DMS114 treated with DMSO at 0.1 percent for 48 hours (cell line): ENCODE results near the gene PHGDH.
"Not testable (repeated sequence)": the region's sequence is repeated elsewhere in the genome, so short reads cannot be mapped to it uniquely, and the experiment has no call there.

Experiments
- DNase-seq: peaks from one replicate; lab custom pipeline; 2025; ENCODE audit not compliant: unreplicated experiment; lab: John Stamatoyannopoulos, UW

PHGDH gene

GRCh38 chr1:119696863-119697262 is 14.9 kb upstream of the PHGDH start:
- DNase-seq: not testable (repeated sequence)

GRCh38 chr1:119697598-119697997 is 14.1 kb upstream of the PHGDH start:
- DNase-seq: no peak

DNA sequence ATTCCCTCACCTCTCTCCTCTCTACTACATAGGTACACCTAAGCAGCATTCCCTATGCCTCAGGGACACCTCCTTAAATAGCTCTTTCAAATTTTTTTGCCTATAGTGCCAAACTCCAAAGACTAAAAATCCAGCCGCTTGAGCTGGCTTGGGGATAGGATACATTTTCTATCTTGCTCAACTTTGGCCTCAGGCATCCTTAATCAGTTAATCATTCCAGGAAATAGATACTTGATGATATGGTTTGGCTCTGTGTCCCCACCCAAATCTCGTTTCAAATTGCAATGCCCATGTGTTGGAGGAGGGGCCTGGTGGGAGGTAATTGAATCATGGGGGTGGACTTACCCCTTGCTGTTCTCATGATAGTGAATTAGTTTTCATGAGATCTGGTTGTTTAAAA is 11.4 kb upstream of the PHGDH start:
- DNase-seq: no peak

GRCh38 chr1:119701659-119702058 is 10.1 kb upstream of the PHGDH start:
- no peak for DNase-seq

GRCh38 chr1:119702384-119702783 is 9.3 kb upstream of the PHGDH start:
- no peak for DNase-seq

- DNase-seq: no peak
These were observed 7.9 kb upstream of the PHGDH start for GRCh38 chr1:119703666-119704450.

- DNase-seq: not testable (repeated sequence)
These were observed 5.1 kb upstream of the PHGDH start for GRCh38 chr1:119706599-119706998.

DNA sequence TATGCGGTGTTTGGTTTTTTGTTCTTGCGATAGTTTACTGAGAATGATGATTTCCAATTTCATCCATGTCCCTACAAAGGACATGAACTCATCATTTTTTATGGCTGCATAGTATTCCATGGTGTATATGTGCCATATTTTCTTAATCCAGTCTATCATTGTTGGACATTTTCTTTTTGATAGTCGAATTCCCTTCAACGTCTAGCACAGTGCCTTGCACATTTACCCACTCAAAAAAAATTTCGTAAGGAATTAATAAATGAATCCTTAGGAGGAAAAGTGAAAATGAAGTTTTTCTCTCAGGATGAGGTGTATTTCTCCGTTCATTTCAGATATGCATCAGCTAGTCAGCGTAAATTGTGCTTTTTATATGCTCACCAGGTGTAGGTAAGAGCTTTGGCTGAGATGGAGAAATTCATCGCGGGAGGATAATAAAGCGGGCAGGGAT is 354 bp upstream of the PHGDH start:
- not testable (repeated sequence) for DNase-seq

GRCh38 chr1:119712342-119713038 is 756 bp downstream of the PHGDH start:
- peak; percentile 69 for DNase-seq

- DNase-seq: no peak
These were observed 1.5 kb downstream of the PHGDH start for GRCh38 chr1:119713039-119713748.

DNA sequence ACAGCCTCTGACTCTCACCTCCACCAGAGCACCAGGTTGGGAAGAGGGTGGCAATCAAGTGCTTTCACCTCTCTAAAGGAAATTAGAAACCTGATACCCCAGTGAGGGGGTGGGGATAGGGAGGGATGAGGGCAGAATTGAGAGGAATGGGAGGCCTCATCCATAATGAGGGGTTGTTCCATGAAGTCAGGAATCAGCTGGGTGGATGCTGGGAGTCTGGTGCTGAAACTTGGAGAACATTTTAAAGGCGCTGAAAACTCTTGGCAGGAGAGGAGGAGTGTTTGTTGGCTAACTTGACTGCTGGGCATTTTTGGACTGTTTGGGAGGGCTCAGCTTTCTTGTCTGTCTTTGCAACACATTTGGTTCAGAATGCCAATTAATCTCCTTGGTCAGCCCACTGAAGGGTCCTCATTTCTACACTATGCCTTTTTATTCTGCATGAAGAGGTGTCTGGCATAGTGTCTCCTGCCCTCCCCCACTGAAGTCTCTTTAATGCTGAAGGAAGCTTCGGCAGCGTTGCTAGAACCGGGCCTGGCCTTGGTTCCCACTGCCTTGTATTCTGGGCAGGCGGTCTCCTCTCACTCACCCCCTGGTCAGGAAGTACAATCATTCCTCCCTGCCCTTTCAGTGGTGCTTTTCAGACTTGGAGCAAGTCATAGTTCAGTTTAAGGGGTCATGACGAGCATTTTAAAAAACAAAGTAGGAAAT is 2.2 kb downstream of the PHGDH start:
- DNase-seq: no peak

DNA sequence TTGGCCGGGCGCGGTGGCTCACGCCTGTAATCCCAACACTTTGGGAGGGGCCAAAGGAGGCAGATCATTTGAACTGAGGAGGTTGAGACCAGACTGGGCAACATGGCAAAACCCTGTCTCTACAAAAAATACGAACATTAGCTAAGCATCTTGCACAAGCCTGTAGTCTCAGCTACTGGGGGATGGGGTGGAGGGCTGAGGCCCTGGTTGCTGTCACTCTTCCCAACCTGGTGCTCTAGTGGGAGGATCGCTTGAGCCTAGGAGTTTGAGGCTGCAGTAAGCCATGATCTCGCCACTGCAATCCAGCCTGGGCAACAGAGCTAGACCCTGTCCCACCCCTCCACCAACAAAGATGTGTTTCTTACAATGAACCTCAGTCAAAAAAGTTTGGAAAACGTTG is 2.8 kb downstream of the PHGDH start:
- no peak for DNase-seq

DNA sequence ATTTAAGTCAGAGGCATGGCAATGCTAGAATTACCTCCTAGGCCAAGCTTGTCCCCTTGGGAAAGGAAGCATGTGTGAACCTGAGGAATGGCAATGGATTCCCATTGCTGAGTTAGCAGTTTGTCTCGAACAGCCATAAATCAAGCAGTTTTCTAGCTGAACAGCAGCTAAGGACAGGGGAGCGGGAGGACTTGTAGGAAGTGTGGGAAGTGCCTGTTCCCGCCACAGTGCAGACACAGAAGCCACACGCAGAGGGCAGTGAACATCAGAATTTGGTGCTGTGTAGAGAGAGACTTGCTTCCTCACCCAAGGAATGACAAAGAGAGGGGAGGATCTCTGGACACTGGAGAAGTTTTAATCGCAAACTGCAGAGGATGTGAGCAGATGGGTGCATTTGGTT is 3.8 kb downstream of the PHGDH start:
- DNase-seq: no peak

DNA sequence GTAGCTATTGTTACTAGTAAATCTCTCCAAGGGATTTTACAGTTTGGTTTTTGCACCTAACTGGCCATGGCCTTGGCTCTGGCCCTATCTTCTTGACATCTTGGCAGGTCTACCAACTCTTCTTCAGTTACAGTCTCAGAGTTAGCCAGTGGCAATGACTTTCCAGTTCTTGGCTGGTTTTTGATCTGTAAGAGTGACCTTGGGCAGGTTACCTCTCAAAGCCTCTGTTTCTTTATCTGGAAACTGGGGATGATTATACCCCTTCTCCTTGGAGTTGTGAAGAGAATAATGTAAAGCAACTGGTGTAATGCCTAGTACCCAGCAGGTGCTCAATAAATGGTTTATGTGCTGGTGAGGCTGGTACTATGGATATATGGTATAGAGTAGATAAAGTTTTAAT is 6.7 kb downstream of the PHGDH start:
- DNase-seq: no peak

DNA sequence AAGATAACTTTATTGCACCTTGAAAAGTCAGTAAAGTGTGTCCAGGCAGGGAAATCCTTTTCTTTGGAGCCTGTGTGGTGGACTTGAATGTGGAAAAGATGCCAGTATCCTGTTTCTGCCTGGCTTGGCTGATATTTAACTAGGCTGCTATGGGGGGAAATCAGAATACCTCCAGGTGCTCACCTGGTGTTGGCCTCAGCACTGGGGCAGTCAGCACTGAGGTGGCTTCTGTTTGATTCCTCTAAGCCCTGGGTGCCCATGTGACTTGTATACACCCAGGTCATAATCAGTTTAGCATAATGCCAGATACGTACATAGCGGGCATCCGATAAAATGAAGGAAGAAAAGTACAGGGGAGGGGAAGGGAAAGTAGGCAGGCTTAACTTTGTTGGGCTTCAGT is 7.2 kb downstream of the PHGDH start:
- no peak for DNase-seq

GRCh38 chr1:119720866-119721440 is 9.2 kb downstream of the PHGDH start:
- no peak for DNase-seq

DNA sequence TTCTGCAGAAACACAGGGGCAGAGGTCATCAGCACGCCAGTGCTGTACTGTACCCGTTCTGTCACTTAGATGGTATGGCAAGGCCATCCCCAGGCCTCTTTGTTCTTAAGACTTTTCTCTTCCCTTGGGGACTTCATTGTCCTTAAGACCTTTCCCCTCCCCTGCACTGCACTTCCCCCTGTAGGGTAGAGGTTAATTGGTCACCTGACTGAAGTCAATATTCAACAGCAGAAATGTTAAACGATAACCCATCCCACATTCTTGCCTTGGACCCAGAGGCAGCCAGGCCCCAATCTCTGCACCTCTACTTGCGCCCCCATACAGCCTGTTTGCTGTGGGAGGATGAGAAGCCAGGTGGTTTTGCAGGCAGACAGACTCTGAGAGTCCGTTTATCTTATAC is 10.2 kb downstream of the PHGDH start:
- no peak for DNase-seq

DNA sequence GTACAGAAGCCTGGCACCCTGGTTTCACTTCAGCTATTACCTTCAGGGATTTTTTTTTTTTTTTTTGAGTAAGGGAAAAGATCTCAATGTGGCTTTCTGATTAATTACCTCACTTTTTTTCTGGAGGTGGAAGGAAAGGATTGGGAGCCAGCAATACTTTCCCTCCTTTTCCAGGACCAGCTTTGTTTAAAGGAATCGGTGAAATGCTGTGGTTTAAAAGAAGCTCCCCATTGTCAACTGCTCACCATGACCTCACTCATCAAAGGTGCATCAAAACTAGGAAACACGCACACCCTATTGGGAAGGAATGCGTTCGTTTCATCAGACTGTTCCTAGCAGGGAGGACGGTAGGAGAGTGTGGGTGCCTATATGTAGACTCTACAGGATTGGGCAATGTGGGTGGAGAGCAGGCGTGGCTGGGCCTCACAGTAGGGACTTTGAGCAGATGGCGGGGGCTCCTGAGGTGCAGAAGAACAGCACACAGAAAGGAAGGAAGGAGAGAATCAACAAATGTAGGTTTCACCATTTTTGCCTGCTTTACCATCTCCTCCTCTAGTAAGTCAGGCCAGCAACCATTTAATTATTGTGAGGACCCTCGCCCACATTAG is 13.0 kb downstream of the PHGDH start:
- no peak for DNase-seq

DNA sequence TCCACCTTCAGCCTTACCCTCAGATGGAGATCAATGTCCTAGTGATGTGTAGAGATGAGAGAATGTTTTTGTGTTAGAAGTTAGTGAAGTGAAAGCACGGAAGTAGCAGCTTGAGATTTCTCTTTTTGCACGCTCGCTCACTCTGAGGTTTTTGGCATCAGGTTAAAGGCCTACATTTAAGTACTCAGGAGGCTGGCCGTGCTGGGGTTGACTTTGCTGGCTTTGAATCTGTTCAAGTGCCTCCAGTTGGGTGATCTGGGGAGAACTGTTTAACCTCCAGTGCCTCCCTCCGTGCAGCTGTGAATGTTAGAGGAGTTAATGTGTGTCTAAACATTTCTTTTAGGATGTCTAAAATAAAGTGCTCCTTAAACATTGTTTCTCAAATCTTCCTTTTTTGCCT is 13.9 kb downstream of the PHGDH start:
- no peak for DNase-seq

DNA sequence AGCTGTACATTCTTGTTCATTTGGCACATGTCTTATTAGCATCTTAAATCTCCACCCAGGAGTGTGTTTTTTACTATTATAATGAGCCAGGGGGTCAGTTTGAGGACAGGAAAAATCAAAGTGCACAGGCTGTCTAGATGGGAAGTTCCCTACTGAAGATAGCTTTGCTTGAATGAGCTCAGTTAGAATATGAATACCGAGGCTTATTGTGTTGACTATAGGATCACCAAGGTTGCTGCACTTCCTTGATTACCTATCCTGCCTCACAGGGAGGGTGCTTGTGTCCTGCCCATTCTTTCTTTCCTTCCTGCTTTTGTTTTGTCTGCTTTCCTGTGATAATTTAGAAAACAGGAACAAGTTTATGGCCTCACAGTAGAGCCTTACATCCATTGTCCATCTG is 16.3 kb downstream of the PHGDH start:
- no peak for DNase-seq

- DNase-seq: no peak
These were observed 17.3 kb downstream of the PHGDH start for GRCh38 chr1:119729044-119729443.
